GM18526 (cell line): ENCODE data around the gene FAM161B.

Source experiments
- POLR2A ChIP-seq: IDR thresholded peaks from 3 replicates; pipeline ENCODE4 v1.6.1; 2011; ENCODE audit not compliant: insufficient read length; ENCODE audit errors: extremely low read depth

Gene FAM161B

GRCh38 chr14:73958591-73958990 lies 8.7 kb upstream of the FAM161B start:
- no peak for TF ChIP-seq POLR2A

GRCh38 chr14:73955674-73956073 lies 5.8 kb upstream of the FAM161B start:
- no peak for TF ChIP-seq POLR2A

GRCh38 chr14:73953731-73954130 lies 3.8 kb upstream of the FAM161B start:
- TF ChIP-seq POLR2A, result no peak

GRCh38 chr14:73945159-73945670 lies 4.7 kb downstream of the FAM161B start:
- TF ChIP-seq POLR2A, result no peak

DNA sequence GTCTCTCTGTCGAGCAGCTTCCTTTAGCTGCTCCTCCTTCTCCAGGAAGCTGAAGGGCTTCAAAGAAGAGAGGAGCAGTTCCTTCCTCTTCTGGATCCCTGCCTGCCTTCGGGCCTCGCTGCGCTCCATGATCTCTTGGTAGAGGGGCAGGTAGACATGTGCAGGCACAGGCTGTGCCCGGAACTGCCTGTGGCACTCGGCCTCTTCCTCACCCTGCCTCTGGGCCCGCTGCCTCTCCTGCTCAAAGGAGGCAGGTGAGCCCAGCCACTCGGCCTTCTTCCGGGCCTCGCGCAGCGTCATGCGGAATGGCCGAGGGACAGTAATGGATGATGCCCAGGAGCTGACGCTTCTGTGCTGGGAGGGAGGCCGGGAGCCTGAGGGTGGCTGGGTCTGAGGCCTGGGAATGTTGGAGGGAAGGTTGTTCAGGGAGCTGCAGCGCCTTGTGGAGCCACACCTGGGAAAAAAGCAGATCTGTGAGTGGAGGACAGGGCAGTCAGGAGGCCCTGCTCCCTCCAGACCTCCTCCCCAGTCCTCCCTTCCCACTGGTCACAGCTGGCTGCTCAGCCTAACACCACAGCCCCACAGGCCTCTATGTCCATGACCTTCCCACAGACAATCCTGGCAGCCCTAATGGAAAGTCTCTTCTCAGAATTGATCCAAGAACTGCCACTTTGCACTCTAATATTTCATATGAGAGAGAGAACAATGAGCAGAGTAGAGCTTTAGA lies 5.3 kb downstream of the FAM161B start:
- no peak for TF ChIP-seq POLR2A

DNA sequence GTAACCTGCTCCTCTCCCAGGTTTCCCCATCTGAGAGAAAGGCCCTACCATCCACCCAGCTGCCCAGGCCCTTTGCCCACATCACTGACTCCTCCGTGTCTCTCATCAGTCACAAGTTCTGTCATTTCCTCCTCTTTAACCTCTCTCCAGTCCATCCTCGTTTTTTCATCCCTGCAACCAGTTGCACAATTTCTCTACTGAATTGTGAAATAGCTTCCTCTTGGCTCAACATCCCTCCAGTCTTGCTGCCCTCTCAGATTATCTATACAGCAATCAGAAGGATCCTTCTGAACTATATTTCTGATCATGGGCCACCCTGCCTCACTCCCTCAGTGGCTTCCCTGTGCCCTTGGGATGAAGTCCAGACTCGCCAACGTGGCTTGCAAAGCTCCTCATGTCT lies 6.8 kb downstream of the FAM161B start:
- TF ChIP-seq POLR2A, result no peak

DNA sequence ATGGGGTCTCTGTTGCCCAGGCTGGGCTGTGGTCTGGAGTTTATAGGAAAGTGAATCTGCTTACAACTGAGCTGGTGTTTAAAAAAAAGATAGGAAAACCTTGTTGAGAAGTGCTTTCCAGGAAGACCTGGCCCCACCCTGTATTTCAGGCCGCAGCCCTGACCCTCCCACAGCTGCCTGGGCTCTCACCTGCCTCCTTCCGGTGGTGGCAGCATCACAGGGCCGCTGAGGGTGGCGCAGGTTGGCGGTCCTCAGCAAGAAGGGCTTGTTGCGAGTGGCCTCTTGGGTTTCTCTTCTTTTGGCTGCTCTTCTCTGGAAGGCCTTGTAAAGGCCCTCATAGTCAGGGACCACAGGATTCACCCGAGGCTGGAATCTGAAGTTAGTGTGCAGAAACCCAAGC lies 7.7 kb downstream of the FAM161B start:
- no peak for TF ChIP-seq POLR2A

DNA sequence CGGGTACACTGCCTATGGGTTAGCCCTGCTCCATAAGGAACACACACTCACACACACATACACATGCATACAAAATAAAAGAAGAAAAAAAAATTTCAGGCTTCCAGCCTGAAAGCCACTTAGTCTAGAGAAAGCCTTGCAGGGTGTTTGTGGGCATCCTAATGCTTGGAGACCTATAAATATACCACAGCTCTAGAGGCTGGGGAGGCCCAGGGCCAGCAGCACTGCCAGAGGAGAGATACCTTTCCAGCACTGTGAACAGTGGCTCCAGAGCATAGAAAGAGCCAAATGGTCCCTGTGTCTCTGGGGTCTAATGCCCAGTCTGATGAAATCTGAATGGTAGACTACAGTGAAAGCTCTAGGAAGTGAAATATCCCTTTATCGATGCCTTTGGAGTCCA lies 12.9 kb downstream of the FAM161B start:
- no peak for TF ChIP-seq POLR2A

DNA sequence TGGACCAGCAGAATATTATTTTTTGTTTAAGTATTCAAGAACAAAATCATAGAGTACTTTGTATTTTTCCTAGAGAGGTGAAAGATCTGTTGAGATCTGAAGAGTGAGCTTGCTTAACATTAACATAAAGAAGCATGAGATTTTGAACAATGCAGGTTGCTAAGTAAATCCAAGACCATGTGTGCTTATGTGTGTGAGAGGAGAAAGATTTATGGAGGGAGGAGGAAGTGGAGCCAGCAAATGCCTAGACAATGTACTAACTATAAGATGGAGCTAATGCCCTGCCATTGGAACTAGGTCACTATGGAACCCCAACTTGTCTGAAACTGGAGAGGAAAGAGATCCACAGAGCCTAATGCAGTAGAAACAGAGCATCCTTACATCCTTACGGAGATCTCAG lies 13.3 kb downstream of the FAM161B start:
- TF ChIP-seq POLR2A, result no peak

DNA sequence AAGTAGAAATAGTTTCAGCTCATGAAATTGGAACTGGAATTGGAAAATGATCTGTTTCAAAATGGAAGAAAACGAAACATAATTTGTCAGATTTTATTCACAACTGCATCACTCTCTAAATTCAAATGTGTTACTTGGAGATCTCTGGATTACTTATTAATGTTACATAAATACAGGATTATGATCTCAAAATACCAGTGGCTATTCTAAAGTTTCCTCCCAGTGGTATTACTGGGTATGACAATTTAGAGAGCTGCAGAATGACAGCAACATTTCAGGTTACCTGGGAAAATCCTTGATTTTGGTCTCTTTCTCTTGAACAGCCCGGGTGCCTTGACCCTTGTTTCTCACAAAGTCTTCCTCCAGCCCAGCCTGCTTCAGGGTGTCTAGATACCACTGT lies 14.2 kb downstream of the FAM161B start:
- no peak for TF ChIP-seq POLR2A

DNA sequence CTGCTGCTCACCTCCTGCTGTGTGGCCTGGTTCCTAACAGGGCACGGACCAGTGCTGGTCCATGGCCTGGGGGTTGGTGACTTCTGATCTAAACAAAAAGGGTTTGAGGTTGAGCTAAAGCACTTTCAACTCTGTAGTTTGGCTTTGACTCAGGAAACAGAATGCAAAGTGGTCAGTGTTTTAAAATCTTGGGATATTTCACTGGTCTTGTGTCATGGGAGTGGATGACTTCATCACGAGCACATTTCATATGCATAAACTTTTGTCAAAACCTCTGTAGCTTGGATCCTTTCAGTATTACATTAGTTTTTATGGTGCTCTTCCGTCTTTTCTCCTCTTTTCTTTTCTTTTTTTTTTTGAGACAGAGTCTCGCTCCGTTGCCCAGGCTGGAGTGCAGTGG lies 25.6 kb downstream of the FAM161B start:
- no peak for TF ChIP-seq POLR2A

GRCh38 chr14:73916324-73916723 lies 33.6 kb downstream of the FAM161B start:
- TF ChIP-seq POLR2A, result no peak

GRCh38 chr14:73913256-73913655 lies 36.6 kb downstream of the FAM161B start:
- no peak for TF ChIP-seq POLR2A

GRCh38 chr14:73909681-73910080 lies 40.2 kb downstream of the FAM161B start:
- no peak for TF ChIP-seq POLR2A

DNA sequence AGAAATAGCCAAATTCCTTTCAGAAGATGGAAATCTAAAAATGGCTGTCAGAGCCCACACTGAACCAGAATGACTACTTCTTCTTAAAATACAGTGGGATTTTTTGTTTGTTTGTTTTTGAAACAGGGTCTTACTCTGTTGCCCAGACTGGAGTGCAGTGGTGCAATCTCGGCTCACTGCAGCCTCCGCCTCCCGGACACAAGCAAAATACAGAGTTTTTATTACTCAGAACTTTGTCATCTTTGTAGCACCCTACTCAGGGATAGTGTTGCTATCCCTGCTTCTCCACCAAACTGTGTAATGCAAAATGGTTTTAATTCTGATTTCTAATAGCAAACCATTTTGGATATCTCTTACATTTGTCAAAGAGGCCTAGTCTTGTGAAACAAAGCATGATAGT lies 46.9 kb downstream of the FAM161B start:
- no peak for TF ChIP-seq POLR2A

DNA sequence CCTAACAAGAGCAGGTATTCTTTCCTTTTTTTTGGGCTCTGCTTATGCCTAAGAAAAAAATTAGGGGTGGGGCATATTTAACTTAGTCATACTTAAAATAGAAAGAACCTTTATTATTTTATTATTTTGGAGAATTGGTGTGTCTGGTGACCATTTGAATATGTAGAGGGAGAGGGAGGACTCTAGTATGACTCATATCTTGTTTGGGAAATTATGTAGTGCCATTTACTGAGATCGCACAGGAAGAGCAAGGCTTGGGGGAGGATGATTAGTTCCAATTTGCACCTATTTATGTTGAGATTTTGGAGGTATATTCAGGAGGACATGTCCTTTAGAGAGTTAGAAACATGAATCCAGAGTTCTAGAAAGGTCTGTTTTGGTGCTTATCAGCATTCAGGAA lies 53.4 kb downstream of the FAM161B start:
- TF ChIP-seq POLR2A, result no peak

DNA sequence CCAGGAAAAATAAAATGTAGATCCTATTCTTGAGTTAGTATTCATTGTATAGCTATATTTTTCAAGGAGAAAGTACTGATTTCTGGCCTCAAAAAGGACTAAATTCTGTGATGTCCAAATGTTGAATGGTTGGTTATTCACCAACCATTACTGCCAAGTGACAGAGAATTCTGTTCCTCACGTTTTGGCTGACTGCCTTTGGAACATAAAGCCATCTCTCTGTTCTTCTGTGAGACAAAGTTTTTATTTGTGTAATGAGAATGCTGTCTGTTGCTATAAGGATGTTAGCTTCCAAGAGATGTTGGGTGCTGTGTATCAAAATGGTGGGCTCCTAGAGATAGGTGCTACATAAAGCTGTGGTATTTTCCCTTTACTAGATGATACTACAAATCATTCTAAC lies 54.0 kb downstream of the FAM161B start:
- TF ChIP-seq POLR2A, result no peak
